Glutamatergic neuron (in vitro differentiated cells): ENCODE data around the gene CRYGN. TPM values are rescaled to one million over a fixed set of nuclear protein-coding genes. Genes with fewer than 3 reads are reported as not detected.

Experiments used
- DNase-seq: peaks from one replicate; pipeline ENCODE4 v3.0.0; 2022
- H3K27ac Mint-ChIP-seq: one replicate; pipeline ENCODE4 v1.8.0; 2020; ENCODE audit warnings: mild to moderate bottlenecking, mixed read lengths, inconsistent platforms; ENCODE audit not compliant: unreplicated experiment
- H3K27me3 Mint-ChIP-seq: one replicate; pipeline ENCODE4 v1.8.0; 2020; ENCODE audit warnings: mild to moderate bottlenecking, moderate library complexity, mixed read lengths, inconsistent platforms; ENCODE audit not compliant: unreplicated experiment
- H3K36me3 Mint-ChIP-seq: one replicate; pipeline ENCODE4 v1.8.0; 2020; ENCODE audit warnings: mild to moderate bottlenecking, mixed read lengths, inconsistent platforms; ENCODE audit not compliant: unreplicated experiment
- H3K4me1 Mint-ChIP-seq: one replicate; pipeline ENCODE4 v1.8.0; 2020; ENCODE audit warnings: mild to moderate bottlenecking, low read depth, mixed read lengths, inconsistent platforms; ENCODE audit not compliant: unreplicated experiment
- H3K4me3 Mint-ChIP-seq: one replicate; pipeline ENCODE4 v1.8.0; 2020; ENCODE audit warnings: mild to moderate bottlenecking, mixed read lengths, inconsistent platforms; ENCODE audit not compliant: unreplicated experiment
- H3K9me3 Mint-ChIP-seq: one replicate; pipeline ENCODE4 v1.8.0; 2020; ENCODE audit warnings: mild to moderate bottlenecking, moderate library complexity, mixed read lengths, inconsistent platforms; ENCODE audit not compliant: unreplicated experiment
- CTCF ChIP-seq: fragments of 200-600 bp; sonication (generic); IDR thresholded peaks from one replicate; pipeline ENCODE4 v1.5.0; 2021; ENCODE audit not compliant: partially characterized antibody, unreplicated experiment
- total RNA-seq: library from RNA; stranded (reverse); fragmentation: NEBNext Ultra II Directional; extraction: Animal tissue kit (Norgen Biotek cat#: 25700); gene quantifications from one replicate; pipeline ENCODE4 v1.2.1, GENCODE V29; 2021; ENCODE audit not compliant: unreplicated experiment

Gene CRYGN
- total RNA-seq, 1 donor from 2014 or later = not detected

- Mint-ChIP-seq H3K4me3 (peak overlapping the region; percentile 88), H3K4me1 (peaks cover 6% of the 10 kb centered on the region), H3K36me3 (no peaks in the 10 kb centered on the region), H3K9me3 (peaks cover 8% of the 10 kb centered on the region), H3K27me3 (peaks cover 10% of the 10 kb centered on the region), H3K27ac (peak overlapping the region; percentile 89)
- no peak for TF ChIP-seq CTCF
- DNase-seq = no peak
Measured at GRCh38 chr7:151408498-151408838, 31.5 kb downstream of the CRYGN start.

- DNase-seq = no peak
- peaks cover 10% of the 10 kb centered on the region for H3K27me3 Mint-ChIP-seq
- TF ChIP-seq CTCF = no peak
- peak overlapping the region; percentile 21 for H3K4me3 Mint-ChIP-seq
- H3K27ac Mint-ChIP-seq = no peak overlapping the region
- peaks cover 6% of the 10 kb centered on the region for H3K4me1 Mint-ChIP-seq
- no peaks in the 10 kb centered on the region for H3K36me3 Mint-ChIP-seq
- H3K9me3 Mint-ChIP-seq = peaks cover 8% of the 10 kb centered on the region
Measured at GRCh38 chr7:151406886-151407583, 32.9 kb downstream of the CRYGN start.

GRCh38 chr7:151406051-151406875 is 33.7 kb downstream of the CRYGN start:
- no peak for DNase-seq
- no peak for TF ChIP-seq CTCF
- H3K27ac Mint-ChIP-seq = no peak overlapping the region
- no peak overlapping the region for H3K4me3 Mint-ChIP-seq
- peaks cover 7% of the 10 kb centered on the region for H3K27me3 Mint-ChIP-seq
- H3K4me1 Mint-ChIP-seq = peaks cover 6% of the 10 kb centered on the region
- H3K36me3 Mint-ChIP-seq = no peaks in the 10 kb centered on the region
- H3K9me3 Mint-ChIP-seq = peaks cover 8% of the 10 kb centered on the region

GRCh38 chr7:151405588-151405987 is 34.4 kb downstream of the CRYGN start:
- no peak for DNase-seq
- TF ChIP-seq CTCF = no peak
- no peaks in the 10 kb centered on the region for H3K4me1 Mint-ChIP-seq
- H3K36me3 Mint-ChIP-seq = no peaks in the 10 kb centered on the region
- no peak overlapping the region for H3K27ac Mint-ChIP-seq
- no peak overlapping the region for H3K4me3 Mint-ChIP-seq
- peaks cover 7% of the 10 kb centered on the region for H3K9me3 Mint-ChIP-seq
- H3K27me3 Mint-ChIP-seq = peaks cover 5% of the 10 kb centered on the region

- Mint-ChIP-seq H3K9me3 (peaks cover 7% of the 10 kb centered on the region), H3K27ac (no peak overlapping the region), H3K27me3 (peaks cover 5% of the 10 kb centered on the region), H3K36me3 (no peaks in the 10 kb centered on the region), H3K4me1 (no peaks in the 10 kb centered on the region), H3K4me3 (no peak overlapping the region)
- no peak for DNase-seq
- TF ChIP-seq CTCF = no peak
Measured at GRCh38 chr7:151405056-151405455, 34.9 kb downstream of the CRYGN start.
